ENCODE measurements around the gene A2M. TPM values are rescaled to one million over a fixed set of nuclear protein-coding genes. Genes with fewer than 3 reads are reported as not detected.

The A2M gene
- total RNA-seq, 1 donor from 2014 or later: 1.1 TPM

DNA sequence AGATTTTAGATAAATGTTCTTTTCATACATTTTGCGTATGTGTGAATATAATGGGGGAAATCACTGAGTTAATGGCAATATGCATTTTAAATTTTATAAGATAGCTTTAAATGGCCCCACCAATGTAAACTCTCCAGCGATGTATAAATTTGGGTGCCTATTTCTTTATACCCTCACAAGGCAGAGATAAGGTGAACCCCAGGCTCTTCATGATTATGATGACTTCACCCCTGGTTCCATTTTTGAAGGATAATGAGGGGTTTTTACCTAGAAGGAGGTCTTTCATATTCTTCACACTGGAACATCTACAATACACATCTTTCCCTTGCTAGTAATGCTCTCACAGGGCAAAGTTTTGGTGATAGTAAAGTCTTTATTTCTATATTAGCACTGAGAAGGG, 91.2 kb downstream of the A2M start:
- H3K27ac Mint-ChIP-seq: no peak overlapping the region
- H3K4me3 Mint-ChIP-seq (ENCODE audit: low read depth): no peak overlapping the region
- peaks cover 2% of the 10 kb centered on the region for H3K9me3 Mint-ChIP-seq (ENCODE audit: low read depth)
- H3K27me3 Mint-ChIP-seq: no peaks in the 10 kb centered on the region
- no peaks in the 10 kb centered on the region for H3K4me1 Mint-ChIP-seq (ENCODE audit: low read depth)
- DNase-seq (ENCODE audit: low spot score, unreplicated experiment): no peak
- TF ChIP-seq, protein P1, sequence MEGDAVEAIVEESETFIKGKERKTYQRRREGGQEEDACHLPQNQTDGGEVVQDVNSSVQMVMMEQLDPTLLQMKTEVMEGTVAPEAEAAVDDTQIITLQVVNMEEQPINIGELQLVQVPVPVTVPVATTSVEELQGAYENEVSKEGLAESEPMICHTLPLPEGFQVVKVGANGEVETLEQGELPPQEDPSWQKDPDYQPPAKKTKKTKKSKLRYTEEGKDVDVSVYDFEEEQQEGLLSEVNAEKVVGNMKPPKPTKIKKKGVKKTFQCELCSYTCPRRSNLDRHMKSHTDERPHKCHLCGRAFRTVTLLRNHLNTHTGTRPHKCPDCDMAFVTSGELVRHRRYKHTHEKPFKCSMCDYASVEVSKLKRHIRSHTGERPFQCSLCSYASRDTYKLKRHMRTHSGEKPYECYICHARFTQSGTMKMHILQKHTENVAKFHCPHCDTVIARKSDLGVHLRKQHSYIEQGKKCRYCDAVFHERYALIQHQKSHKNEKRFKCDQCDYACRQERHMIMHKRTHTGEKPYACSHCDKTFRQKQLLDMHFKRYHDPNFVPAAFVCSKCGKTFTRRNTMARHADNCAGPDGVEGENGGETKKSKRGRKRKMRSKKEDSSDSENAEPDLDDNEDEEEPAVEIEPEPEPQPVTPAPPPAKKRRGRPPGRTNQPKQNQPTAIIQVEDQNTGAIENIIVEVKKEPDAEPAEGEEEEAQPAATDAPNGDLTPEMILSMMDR (IDR thresholded peaks at IDR 0.05; ENCODE audit: unreplicated experiment): no peak
- H3K36me3 Mint-ChIP-seq (ENCODE audit: insufficient read depth): no peaks in the 10 kb centered on the region

DNA sequence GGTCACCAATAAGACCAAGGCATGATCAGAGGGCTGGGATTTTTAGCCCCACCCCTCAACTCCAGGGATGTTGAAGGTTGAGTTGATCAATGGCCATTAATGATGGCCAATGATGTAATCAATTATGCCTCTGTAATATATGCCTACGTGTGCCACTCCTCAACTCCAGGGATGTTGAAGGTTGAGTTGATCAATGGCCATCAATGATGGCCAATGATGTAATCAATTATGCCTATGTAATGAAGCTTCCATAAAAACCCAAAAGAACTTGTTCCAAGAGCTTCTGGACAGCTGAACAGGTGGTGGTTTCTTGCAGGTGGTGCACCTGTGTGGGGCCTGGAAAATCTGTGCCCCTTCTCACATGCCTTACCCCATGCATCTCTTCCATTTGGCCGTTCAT, 93.1 kb downstream of the A2M start:
- Mint-ChIP-seq H3K4me3 (ENCODE audit: low read depth) (no peak overlapping the region), H3K9me3 (ENCODE audit: low read depth) (peaks cover 11% of the 10 kb centered on the region), H3K36me3 (ENCODE audit: insufficient read depth) (peaks cover under 1% of the 10 kb centered on the region), H3K4me1 (ENCODE audit: low read depth) (no peaks in the 10 kb centered on the region), H3K27me3 (no peaks in the 10 kb centered on the region), H3K27ac (no peak overlapping the region)
- TF ChIP-seq, protein P1 (IDR thresholded peaks at IDR 0.05; ENCODE audit: unreplicated experiment): no peak
- DNase-seq (ENCODE audit: low spot score, unreplicated experiment): no peak

Other genes starting within 250 kb of the A2M start
- gene PHC1, start 201.4 kb downstream of the A2M start, total RNA-seq: 200 and 209 TPM in 2 replicates
- 189 and 200 TPM in 2 replicates for gene M6PR, start 166.3 kb downstream of the A2M start, total RNA-seq
- gene KLRG1, start 126.4 kb downstream of the A2M start, total RNA-seq: 7.4 and 8.0 TPM in 2 replicates
- gene PZP, start 92.5 kb upstream of the A2M start, total RNA-seq: 0.24 and 0.29 TPM in 2 replicates